Smooth muscle cell (in vitro differentiated cells): ENCODE measurements around the gene RABIF. TPM values are rescaled to one million over a fixed set of nuclear protein-coding genes. Genes with fewer than 3 reads are reported as not detected.

Experiments
- DNase-seq: peaks from one replicate; lab custom pipeline; 2025; ENCODE audit not compliant: unreplicated experiment; lab: John Stamatoyannopoulos, UW
- H2AFZ ChIP-seq: fragments of 200-600 bp; sonication (generic); 2 replicates; pipeline ENCODE4 v1.6.0; 2016; ENCODE audit warnings: antibody characterized with exemption, low read depth, mild to moderate bottlenecking
- H3F3A ChIP-seq: fragments of 200-600 bp; sonication (generic); 2 replicates; pipeline ENCODE4 v1.6.0; 2017; ENCODE audit warnings: antibody characterized with exemption, low read depth
- H3K27ac ChIP-seq: fragments of 200-600 bp; sonication (generic); 2 replicates; pipeline ENCODE4 v1.5.1; 2016; ENCODE audit warnings: low read depth, mild to moderate bottlenecking
- H3K27me3 ChIP-seq: fragments of 200-600 bp; sonication (generic); 2 replicates; pipeline ENCODE4 v1.6.1; 2016; ENCODE audit warnings: low read depth, mild to moderate bottlenecking
- H3K36me3 ChIP-seq: fragments of 200-600 bp; sonication (generic); 2 replicates; pipeline ENCODE4 v1.5.1; 2016; ENCODE audit warnings: low read depth
- H3K4me1 ChIP-seq: fragments of 200-600 bp; sonication (generic); 2 replicates; pipeline ENCODE4 v1.5.1; 2016; ENCODE audit warnings: low read depth
- H3K4me2 ChIP-seq: fragments of 200-600 bp; sonication (generic); 2 replicates; pipeline ENCODE4 v1.6.0; 2016; ENCODE audit warnings: mild to moderate bottlenecking
- H3K4me3 ChIP-seq: fragments of 200-600 bp; sonication (generic); 2 replicates; pipeline ENCODE4 v1.5.1; 2016; ENCODE audit warnings: mild to moderate bottlenecking
- H3K79me2 ChIP-seq: fragments of 200-600 bp; sonication (generic); 2 replicates; pipeline ENCODE4 v1.6.0; 2016; ENCODE audit warnings: low read depth, mild to moderate bottlenecking
- H3K9ac ChIP-seq: fragments of 200-600 bp; sonication (generic); 2 replicates; pipeline ENCODE4 v1.6.0; 2016; ENCODE audit warnings: low read depth
- H3K9me3 ChIP-seq: fragments of 200-600 bp; sonication (generic); replicated peaks from 2 replicates; pipeline ENCODE4 v1.5.1; 2016; ENCODE audit warnings: low read depth
- H4K20me1 ChIP-seq: fragments of 200-600 bp; sonication (generic); 2 replicates; pipeline ENCODE4 v1.6.0; 2016; ENCODE audit warnings: low read depth
- CTCF ChIP-seq: fragments of 200-600 bp; sonication (generic); IDR thresholded peaks from 2 replicates; pipeline ENCODE4 v1.5.1; 2017; ENCODE audit warnings: borderline replicate concordance, mild to moderate bottlenecking, antibody characterized with exemption; ENCODE audit not compliant: insufficient read depth, poor library complexity, severe bottlenecking
- WGBS: methylation state at CpG from one replicate; pipeline ENCODE4 v1.1.7; 2016; ENCODE audit warnings: low lambda C conversion rate; 5-methylcytosine and 5-hydroxymethylcytosine counted together
- polyA plus RNA-seq: library from polyadenylated mRNA; unstranded; fragments of >200 nt; fragmentation: Nextera tagmentation; extraction: Ambion mirVana; gene quantifications from 2 replicates; pipeline ENCODE4 v1.2.1, GENCODE V29; 2016
- total RNA-seq: library from RNA; depleted of rRNA; stranded (reverse); fragments of >200 nt; gene quantifications from 2 replicates; pipeline ENCODE4 v1.2.3, GENCODE V29; 2014

RABIF gene
- total and polyA plus RNA-seq, 2 experiments from 2014 or later, result 5.2 to 6.9 TPM

DNA sequence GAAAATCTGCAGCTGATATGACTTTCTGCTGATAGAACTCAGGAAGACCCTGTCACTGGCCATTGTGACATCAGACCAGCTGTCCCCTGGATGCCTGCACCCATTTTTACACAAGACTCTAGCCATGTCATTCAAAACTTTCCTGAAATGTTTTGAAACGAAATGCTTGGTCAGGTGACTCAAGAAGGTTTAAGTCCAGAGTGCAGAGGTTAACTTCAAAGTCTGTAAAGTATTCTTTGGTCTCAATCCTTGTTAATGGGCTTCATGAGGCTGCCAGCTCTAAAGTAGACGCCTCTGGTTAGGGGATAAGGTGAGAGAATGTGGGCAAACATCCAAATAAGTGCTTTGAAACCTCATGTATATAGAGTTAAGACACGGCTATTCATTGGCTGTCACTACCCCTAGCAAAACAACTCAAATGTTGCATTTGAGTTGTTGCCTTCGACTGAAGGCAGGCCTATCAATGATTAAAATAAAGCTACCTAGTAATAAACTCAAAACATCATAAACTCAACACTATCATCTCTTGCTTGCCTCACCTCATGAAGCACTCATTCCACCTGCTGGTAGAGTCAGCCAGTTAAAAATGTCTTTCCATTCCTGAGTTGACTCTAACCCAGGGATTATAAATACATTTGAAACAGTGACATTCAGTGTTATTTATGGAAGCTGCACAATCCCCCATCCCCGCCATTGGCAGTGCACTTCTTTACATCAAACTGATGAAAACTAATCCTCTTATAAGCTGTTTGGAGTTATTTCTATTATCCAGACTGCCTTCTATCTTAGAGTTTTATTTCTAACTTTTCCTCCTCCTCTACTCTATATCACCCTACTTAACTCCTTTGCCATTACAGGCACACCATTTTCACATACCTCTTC is 26.0 kb downstream of the RABIF start:
- WGBS, result 80% methylated on average over 5 of the region's 5 CpGs
- H3K27me3 ChIP-seq, result no peaks in the 10 kb centered on the region
- no peaks in the 10 kb centered on the region for H3K9me3 ChIP-seq
- peak overlapping the region; percentile 89 for H3K4me3 ChIP-seq
- H3K79me2 ChIP-seq, result no peaks in the 10 kb centered on the region
- no peak overlapping the region for H3K4me2 ChIP-seq
- TF ChIP-seq CTCF, result no peak
- H3F3A ChIP-seq, result no peaks in the 10 kb centered on the region
- H3K4me1 ChIP-seq, result peaks cover 5% of the 10 kb centered on the region
- H2AFZ ChIP-seq, result no peak overlapping the region
- H3K9ac ChIP-seq, result no peak overlapping the region
- DNase-seq, result no peak
- no peak overlapping the region for H3K27ac ChIP-seq
- no peaks in the 10 kb centered on the region for H4K20me1 ChIP-seq
- H3K36me3 ChIP-seq, result no peaks in the 10 kb centered on the region

- Histone ChIP-seq H3K36me3 (no peaks in the 10 kb centered on the region), H3K4me1 (peaks cover 5% of the 10 kb centered on the region), H2AFZ (peak overlapping the region; percentile 97), H3K9me3 (no peaks in the 10 kb centered on the region), H3K79me2 (no peaks in the 10 kb centered on the region), H3K27ac (peak overlapping the region; percentile 33), H4K20me1 (no peaks in the 10 kb centered on the region), H3K4me3 (peak overlapping the region; percentile 89), H3K27me3 (no peaks in the 10 kb centered on the region), H3K4me2 (peak overlapping the region; percentile 99), H3K9ac (peak overlapping the region; percentile 48), H3F3A (no peaks in the 10 kb centered on the region)
- no peak for TF ChIP-seq CTCF
- peak; percentile 74 for DNase-seq
- WGBS, result 2% methylated on average over 44 of the region's 44 CpGs
Measured at GRCh38 chr1:202861420-202862132, 27.4 kb downstream of the RABIF start.

DNA sequence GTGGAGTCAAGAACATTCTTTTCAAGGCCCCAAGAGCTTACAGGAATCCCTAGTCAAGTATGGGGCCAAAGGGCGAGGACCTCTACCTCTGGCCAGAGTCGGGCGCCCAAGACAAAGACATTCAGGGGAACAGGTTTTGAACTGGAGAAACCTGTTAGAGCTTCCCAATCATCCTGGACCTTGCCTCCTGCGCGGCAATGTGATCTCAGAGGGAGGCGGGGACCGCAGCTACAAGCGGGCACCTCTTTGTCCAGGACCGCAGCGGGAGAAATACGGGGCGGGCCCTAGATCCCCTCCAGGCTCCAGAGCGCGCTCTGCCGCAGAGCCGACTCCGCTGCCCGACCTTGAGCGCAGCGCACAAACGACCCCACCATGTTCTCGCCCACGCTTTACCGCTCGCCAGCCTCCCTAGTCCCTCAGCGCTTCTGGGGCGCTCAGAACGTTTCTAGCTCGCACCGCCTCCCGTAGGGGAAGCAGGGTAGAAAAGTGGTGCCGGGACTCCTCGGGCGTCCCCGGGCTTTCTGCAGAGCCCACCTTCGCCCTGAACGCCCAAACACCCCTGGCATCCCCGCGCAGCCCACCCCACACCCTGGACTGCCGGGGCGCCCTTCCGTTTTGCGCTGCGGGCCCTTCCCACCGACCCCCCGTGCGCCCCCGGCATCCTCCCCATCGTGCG is 28.1 kb downstream of the RABIF start:
- TF ChIP-seq CTCF, result no peak
- Histone ChIP-seq H3K4me3 (peak overlapping the region; percentile 89), H3K79me2 (no peaks in the 10 kb centered on the region), H3F3A (no peaks in the 10 kb centered on the region), H3K36me3 (no peaks in the 10 kb centered on the region), H3K9ac (peak overlapping the region; percentile 48), H4K20me1 (no peaks in the 10 kb centered on the region), H3K27me3 (no peaks in the 10 kb centered on the region), H3K27ac (peak overlapping the region; percentile 33), H2AFZ (peak overlapping the region; percentile 97), H3K4me2 (peak overlapping the region; percentile 99), H3K9me3 (no peaks in the 10 kb centered on the region), H3K4me1 (peaks cover 5% of the 10 kb centered on the region)
- WGBS, result 2% methylated on average over 44 of the region's 50 CpGs
- peak; percentile 24 for DNase-seq
